Central memory CD8-positive, alpha-beta T cell (primary cell): ENCODE results near the gene TANC2.

ENCODE experiments used
- ATAC-seq: fragments of 150-1000 bp; cut with Tn5 transposase; replicated peaks from 2 replicates; pipeline ENCODE4 v1.10.0; 2022; ENCODE audit warnings: mild to moderate bottlenecking, moderate FRiP score, moderate number of reproducible peaks; ENCODE audit not compliant: poor library complexity, severe bottlenecking; ENCODE audit errors: extremely low read depth
- DNase-seq, 2 donors: peaks; one replicate each; pipeline ENCODE4 v3.0.0; 2021; ENCODE audit warnings: low spot score in 2 of 2
- H3K27ac Mint-ChIP-seq: one replicate; pipeline ENCODE4 v1.8.0; 2022; ENCODE audit warnings: low read depth, mild to moderate bottlenecking, moderate library complexity, mixed read lengths
- H3K27me3 Mint-ChIP-seq: one replicate; pipeline ENCODE4 v1.8.0; 2022; ENCODE audit warnings: mixed read lengths
- H3K36me3 Mint-ChIP-seq: one replicate; pipeline ENCODE4 v1.8.0; 2022; ENCODE audit warnings: mild to moderate bottlenecking, moderate library complexity, mixed read lengths; ENCODE audit not compliant: insufficient read depth
- H3K4me1 Mint-ChIP-seq: one replicate; pipeline ENCODE4 v1.8.0; 2022; ENCODE audit warnings: mixed read lengths
- H3K4me3 Mint-ChIP-seq: one replicate; pipeline ENCODE4 v1.8.0; 2022; ENCODE audit warnings: mild to moderate bottlenecking, moderate library complexity, mixed read lengths
- H3K9me3 Mint-ChIP-seq: one replicate; pipeline ENCODE4 v1.8.0; 2022; ENCODE audit warnings: mixed read lengths

The TANC2 gene

DNA sequence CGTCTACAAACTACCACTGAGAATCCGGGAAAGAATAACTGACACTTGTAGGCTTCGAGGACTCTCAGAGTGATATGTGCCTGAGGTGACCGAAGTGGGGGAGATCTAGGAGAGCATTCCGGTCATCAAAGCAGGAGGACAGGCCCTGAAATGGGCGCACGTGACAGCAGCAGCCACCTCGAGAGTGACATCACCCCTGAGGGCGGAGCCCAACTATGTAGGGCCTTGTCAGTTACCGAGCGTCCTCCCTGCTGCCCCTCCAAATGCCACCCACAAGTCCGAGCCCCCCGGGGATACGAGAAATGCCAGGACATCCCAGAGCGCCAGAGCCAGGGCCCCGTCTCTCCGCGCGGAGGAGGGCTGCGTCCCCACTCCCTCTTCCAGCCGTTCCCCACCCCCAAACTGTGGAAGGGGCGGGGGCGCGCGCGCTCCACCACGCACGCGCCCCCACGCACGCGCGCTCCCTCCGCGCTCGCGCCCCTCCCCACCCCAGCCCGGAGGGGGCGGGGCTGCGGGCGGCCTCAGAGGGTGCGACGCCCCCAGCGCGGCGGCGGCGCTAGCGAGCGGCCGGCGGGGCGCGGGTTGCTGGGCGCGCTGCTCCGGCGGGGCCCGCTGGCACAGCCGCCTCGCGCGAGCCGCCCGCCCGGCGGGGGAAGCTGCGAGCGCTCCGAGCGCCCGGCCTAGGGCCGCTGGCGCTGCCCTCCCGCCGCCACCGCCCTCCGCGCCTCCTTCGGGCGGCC is at the start of gene TANC2:
Gene TANC2 (plus strand): TSS at position 550 of the 740 bp plus-strand sequence. CDS start 43,325 bp downstream, outside the sequence.
- peaks cover 6% of the 10 kb centered on the region for H3K27me3 Mint-ChIP-seq

DNA sequence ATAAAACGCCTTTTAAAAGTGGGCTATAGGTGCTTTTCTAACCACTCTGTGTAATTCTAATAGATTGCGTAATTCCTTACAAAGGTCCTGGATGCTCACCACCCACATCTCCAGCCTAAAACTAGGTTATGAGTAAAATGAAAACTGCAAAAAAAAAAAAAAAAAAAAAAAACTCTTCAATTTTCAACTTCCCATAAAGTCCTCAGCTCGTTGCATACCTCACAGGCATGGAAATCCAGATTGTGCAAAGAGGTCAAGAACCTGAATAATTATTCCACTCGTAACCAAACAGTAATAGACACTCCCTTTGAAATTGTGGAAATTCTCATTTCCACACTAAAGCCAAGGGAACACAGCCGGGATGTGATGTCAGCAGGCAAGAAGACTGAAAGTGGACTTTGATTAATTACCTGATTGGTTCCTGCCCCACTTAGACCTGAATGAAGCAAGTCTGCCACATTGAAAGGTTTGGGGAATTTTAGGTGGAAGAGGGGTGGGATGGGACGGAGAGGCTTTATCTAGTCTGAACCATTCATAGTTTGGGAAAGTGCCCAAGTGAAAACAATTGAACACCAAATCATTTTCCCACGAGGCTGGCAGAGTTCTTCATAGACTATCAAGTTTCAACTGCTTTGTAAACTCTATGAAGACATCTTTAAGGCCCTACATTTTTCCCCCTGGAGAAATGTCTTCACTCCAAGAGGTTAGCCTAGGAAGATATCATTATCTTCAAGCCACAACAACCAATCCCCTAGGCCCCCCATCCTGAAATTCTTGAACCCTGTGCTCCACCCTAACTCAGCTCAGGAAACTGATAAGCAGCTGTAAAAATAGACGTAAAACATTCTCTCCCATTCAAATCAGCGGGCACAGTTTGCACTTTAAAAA is 49.1 kb upstream of the TANC2 start:
- Mint-ChIP-seq H3K4me3 (no peak overlapping the region), H3K9me3 (peaks cover 5% of the 10 kb centered on the region), H3K27ac (no peak overlapping the region), H3K27me3 (peaks cover 54% of the 10 kb centered on the region), H3K4me1 (no peaks in the 10 kb centered on the region), H3K36me3 (no peaks in the 10 kb centered on the region)
- ATAC-seq (no peak), DNase-seq (no peak)

More for the DNA sequence above, at the start of gene TANC2:
- Mint-ChIP-seq H3K4me3 (peak within 1 kb of the TSS; percentile 80), H3K36me3 (peaks cover 6% of the 10 kb centered on the region), H3K27ac (peak within 1 kb of the TSS; percentile 93), H3K9me3 (no peaks in the 10 kb centered on the region), H3K4me1 (peaks cover 25% of the 10 kb centered on the region)
- peak; percentile 77 for ATAC-seq
- DNase-seq, result peak; percentile 74 to 80

DNA sequence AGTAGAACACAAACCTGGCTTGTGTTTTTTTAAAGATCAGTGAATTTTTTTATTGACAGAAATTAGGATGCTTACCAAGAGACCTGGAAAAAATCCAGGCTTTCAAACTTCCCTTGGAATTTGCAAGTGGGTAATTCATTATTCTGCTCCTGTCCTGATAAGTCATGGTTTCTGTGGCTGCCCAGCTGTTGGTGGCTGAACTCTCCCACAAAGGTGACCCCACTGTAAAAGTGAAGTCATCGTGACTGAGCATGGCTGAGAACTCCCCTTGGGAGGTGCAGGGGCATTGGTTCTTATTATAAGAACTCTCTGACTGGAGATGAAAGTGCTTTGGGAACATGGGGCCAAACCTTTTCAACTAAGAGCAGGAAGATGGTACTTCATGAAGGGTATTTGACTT is 46.6 kb upstream of the TANC2 start:
- Mint-ChIP-seq H3K9me3 (no peaks in the 10 kb centered on the region), H3K27ac (no peak overlapping the region), H3K4me1 (no peaks in the 10 kb centered on the region), H3K36me3 (no peaks in the 10 kb centered on the region), H3K27me3 (peaks cover 45% of the 10 kb centered on the region), H3K4me3 (no peak overlapping the region)
- ATAC-seq (no peak), DNase-seq (no peak)

DNA sequence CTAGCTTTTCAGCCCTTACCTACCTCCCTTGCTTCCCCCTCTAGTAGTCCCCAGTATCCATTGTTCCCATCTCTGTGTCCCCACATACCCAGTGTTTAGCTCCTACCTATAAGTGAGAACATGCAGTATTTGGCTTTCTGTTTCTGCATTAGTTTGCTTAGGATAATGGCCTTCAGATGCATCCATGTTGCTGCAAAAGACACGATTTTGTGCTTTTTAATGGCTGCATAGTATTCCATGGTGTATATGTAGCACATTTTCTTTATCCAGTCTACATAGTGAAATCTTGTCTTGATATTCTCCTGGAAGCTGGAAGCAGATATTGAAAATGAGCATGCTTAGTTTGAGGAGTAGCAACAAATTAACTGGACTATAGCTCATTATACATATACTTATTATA is 45.7 kb upstream of the TANC2 start:
- DNase-seq (no peak), ATAC-seq (no peak)
- Mint-ChIP-seq H3K36me3 (no peaks in the 10 kb centered on the region), H3K4me3 (no peak overlapping the region), H3K27me3 (peaks cover 40% of the 10 kb centered on the region), H3K27ac (no peak overlapping the region), H3K9me3 (no peaks in the 10 kb centered on the region), H3K4me1 (no peaks in the 10 kb centered on the region)

DNA sequence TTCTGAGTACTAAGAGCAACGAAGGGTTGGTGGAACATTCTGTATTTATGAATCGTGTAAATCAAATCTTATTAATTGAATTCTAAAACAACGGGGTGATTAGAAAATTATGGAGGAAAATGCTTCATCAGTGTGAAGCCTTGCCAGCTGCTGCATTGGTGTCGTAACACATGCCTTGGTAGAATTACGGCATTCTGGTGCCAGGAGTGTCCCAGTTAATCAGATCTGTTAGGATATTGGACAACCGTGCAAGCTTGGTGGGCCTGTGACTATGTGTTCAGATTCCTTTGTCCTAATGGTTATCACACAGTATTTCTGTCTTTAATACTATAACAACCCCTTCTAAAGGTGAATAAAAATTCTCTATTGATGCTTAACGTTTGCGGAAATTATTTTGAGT is 44.2 kb upstream of the TANC2 start:
- no peak overlapping the region for H3K4me3 Mint-ChIP-seq
- ATAC-seq, result no peak
- no peaks in the 10 kb centered on the region for H3K4me1 Mint-ChIP-seq
- H3K9me3 Mint-ChIP-seq, result no peaks in the 10 kb centered on the region
- no peak for DNase-seq
- H3K27me3 Mint-ChIP-seq, result peaks cover 31% of the 10 kb centered on the region
- H3K36me3 Mint-ChIP-seq, result no peaks in the 10 kb centered on the region
- no peak overlapping the region for H3K27ac Mint-ChIP-seq

DNA sequence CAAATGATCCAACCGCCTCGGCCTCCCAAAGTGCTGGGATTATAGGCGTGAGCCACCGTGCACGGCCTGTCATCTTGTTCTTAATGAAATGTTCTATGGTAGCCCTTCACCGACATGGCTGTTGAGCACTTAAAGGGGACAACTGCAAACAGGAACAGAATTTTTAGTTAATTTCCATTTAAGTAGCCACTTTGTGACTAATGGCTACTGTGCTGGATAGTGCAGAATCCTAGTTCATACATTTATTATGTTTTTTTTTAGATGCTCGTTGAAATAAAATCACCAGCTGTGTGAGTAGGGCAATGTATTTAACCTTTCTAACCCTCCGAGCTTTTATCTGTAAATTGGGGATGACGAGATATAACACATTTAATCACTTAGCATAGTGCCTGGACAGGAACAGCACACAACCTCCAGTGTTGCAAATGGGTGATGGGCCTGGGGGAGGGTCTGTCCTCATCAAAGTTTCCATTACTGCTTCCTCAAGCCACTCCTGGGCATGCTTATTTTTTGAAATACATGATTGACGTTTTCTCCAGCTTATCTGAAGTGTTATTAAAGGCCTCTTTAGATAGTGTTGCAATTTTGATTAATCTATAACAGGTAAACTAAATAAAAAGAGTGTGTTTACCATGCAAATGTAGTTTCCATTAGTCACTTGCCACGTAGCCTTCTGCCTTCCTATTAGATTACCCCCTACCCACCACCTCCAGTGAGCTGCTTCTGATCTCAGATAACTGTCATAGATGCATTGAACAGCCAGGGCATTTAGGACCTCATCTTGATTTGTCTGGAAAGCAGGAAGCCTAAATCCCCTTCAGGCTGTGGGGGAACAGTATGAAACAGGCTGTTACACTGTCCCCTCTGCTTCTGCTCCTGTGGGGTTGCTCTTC is 42.5 kb upstream of the TANC2 start:
- no peak for ATAC-seq
- Mint-ChIP-seq H3K27me3 (peaks cover 41% of the 10 kb centered on the region), H3K4me1 (no peaks in the 10 kb centered on the region), H3K36me3 (no peaks in the 10 kb centered on the region), H3K27ac (no peak overlapping the region), H3K9me3 (no peaks in the 10 kb centered on the region), H3K4me3 (no peak overlapping the region)
- no peak for DNase-seq

DNA sequence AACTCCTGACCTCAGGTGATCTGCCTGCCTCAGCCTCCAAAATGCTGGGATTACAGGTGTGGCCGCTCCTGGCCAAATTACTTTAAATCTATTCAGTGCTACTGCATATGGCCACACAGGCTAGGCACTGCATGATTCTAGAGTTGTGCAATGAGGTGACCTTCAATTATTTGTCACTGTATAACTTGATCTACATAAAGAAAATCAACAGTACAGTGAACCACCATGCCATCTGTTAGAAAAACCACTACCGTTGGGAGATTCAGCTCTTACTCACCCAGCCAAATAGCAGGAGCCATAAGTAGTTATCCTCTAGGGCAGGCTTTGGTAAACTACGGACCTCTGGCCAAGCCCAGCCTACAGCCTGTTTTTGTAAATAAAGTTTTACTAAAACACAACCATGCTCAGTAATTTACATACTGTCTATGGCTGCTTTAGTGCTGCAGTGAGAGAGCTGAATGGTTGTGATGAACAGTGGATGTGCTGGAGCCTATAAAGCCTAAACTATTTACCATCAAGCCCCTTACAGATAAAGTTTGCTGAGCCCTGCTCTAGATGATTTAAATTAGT is 40.7 kb upstream of the TANC2 start:
- H3K36me3 Mint-ChIP-seq, result no peaks in the 10 kb centered on the region
- no peaks in the 10 kb centered on the region for H3K9me3 Mint-ChIP-seq
- ATAC-seq, result no peak
- H3K27me3 Mint-ChIP-seq, result peaks cover 44% of the 10 kb centered on the region
- no peak overlapping the region for H3K4me3 Mint-ChIP-seq
- DNase-seq, result no peak
- H3K27ac Mint-ChIP-seq, result no peak overlapping the region
- H3K4me1 Mint-ChIP-seq, result no peaks in the 10 kb centered on the region

DNA sequence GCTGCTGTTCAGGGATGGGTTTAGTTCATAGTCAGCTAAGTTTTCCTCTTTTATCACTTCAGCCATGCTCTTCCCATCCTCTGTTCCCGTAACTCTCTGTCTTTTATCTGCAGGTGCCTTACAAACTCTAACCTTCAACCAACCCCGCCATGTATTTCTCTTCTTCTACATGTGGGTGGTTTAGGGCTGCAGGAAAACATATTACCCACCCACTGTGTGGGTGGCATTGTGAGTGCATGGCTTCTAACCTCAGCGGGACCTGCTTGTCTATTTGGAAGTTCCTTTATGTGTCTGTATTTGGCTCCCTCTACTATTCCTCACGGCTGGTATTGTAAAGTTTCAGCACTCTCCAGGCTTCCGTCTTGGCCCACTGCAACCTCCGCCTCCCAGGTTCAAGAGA is 39.0 kb upstream of the TANC2 start:
- H3K27ac Mint-ChIP-seq, result no peak overlapping the region

DNA sequence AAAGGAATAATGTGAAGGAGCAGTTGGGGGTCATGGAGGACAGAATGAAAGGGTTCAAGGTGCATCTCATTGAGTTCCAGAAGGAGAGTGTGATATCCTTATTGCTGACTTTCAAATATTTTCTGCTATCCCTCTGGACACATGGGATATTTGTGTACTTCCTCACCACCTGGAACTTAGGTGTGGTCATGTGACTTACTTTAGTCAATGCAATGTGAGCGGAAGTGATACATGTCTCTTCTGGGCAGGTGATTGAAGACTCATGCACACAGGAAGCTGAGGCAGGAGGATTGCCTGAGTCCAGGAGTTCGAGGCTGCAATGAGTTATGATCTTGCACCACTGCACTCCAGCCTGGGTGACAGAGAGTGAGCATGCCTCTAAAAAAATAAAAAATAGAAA is 36.7 kb upstream of the TANC2 start:
- H3K4me3 Mint-ChIP-seq, result no peak overlapping the region
- ATAC-seq (no peak), DNase-seq (no peak)
- peaks cover 58% of the 10 kb centered on the region for H3K27me3 Mint-ChIP-seq
- no peak overlapping the region for H3K27ac Mint-ChIP-seq
- H3K9me3 Mint-ChIP-seq, result no peaks in the 10 kb centered on the region
- H3K4me1 Mint-ChIP-seq, result no peaks in the 10 kb centered on the region
- H3K36me3 Mint-ChIP-seq, result no peaks in the 10 kb centered on the region

More for the DNA sequence above, 39.0 kb upstream of the TANC2 start:
- Mint-ChIP-seq H3K27me3 (peaks cover 45% of the 10 kb centered on the region), H3K4me1 (no peaks in the 10 kb centered on the region), H3K4me3 (no peak overlapping the region), H3K9me3 (no peaks in the 10 kb centered on the region), H3K36me3 (no peaks in the 10 kb centered on the region)
- no peak for ATAC-seq
- no peak for DNase-seq

DNA sequence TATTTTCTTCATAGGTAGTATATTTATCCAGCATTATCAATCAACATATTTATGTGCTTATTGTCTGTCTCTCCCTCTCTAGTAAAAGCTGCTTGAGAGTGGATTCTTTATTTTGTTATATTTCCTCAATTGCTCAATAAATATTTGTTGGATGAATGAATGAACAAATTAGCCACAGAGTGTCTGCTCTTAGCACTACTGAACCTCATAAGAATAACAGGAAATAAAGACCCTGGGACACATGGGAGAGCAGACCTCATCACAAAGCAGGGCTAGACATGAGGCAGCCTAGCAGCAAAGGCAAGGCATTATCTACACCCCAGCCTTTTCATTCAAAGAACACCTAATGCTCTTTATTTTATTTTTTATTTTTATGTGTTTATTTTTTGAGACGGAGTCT is 34.9 kb upstream of the TANC2 start:
- H3K27me3 Mint-ChIP-seq, result peaks cover 68% of the 10 kb centered on the region

DNA sequence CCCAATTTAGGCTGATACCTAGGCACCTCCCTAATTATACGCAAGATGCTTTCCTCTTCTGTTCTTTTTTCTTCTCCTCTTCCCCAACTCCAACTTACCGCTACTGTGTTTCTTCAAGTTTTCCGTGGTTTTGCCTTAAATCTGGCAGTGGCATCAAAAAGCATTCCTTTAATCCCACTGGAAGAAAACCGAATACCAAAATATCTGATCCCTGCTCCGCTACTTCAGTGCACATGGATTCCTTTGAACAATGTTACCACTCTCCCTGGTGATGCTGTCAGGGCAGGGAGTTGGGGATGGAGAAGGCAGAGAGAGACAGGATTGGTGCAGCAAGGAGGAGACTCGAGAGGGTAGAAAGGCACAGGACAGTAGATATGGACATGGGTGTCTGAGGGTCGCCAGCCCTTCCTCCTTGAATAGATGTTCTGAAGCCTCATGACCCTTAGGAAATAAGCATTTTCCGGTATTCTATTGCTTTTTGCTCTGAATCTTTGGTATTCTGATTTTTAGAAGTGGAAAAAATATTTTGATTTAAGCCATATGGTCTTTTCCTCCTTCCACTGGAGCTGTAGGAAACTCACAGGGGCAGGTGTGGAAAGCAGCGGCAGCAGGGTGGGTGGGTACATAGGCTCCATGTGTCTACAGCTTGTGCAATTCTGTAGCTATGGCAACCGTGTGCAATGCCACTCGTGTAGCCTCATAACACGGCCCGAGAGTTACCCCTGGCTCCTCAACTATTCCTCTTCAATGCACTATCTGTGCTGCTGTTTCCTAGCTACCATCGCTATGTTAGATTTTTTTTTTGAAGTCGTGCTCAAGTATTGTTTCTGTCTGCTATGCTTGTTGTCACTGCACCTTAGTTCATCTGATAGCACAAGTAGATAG is 32.3 kb upstream of the TANC2 start:
- DNase-seq (no peak), ATAC-seq (no peak)
- Mint-ChIP-seq H3K9me3 (no peaks in the 10 kb centered on the region), H3K27me3 (peaks cover 69% of the 10 kb centered on the region), H3K4me1 (no peaks in the 10 kb centered on the region), H3K4me3 (no peak overlapping the region), H3K27ac (no peak overlapping the region), H3K36me3 (no peaks in the 10 kb centered on the region)

More for the DNA sequence above, 34.9 kb upstream of the TANC2 start:
- Mint-ChIP-seq H3K4me1 (no peaks in the 10 kb centered on the region), H3K27ac (no peak overlapping the region), H3K36me3 (no peaks in the 10 kb centered on the region), H3K4me3 (no peak overlapping the region), H3K9me3 (no peaks in the 10 kb centered on the region)
- DNase-seq (no peak), ATAC-seq (no peak)
